Gastroesophageal sphincter (tissue), 3 donors: Measurements from ENCODE around the gene NLGN1.

Experiments
- CTCF ChIP-seq, 4 experiments: fragments of 200-600 bp in 2 of 4; fragments of 450-650 bp in 2 of 4; sonication (generic) in 1 of 4; IDR thresholded peaks; one replicate each; pipeline ENCODE4 v1.5.1; 2017 to 2019; ENCODE audit warnings: antibody characterized with exemption in 4 of 4, mild to moderate bottlenecking in 2 of 4, moderate library complexity in 2 of 4
- POLR2A ChIP-seq, 2 donors: fragments of 450-650 bp; IDR thresholded peaks; one replicate each; pipeline ENCODE4 v1.6.1; 2017; ENCODE audit warnings: antibody characterized with exemption in 2 of 2, mild to moderate bottlenecking in 2 of 2, moderate library complexity in 1 of 2
- POLR2AphosphoS5 ChIP-seq: sonication (generic); formaldehyde crosslinking; IDR thresholded peaks from one replicate; pipeline ENCODE4 v1.6.1; 2017; ENCODE audit warnings: antibody characterized with exemption

- TF ChIP-seq CTCF (IDR thresholded peaks at IDR 0.05) (peak; percentile 54 to 66 (median 58)), POLR2A (IDR thresholded peaks at IDR 0.05) (no peak), POLR2AphosphoS5 (no peak)
Observed at GRCh38 chr3:173584093-173584837, 186.7 kb downstream of the NLGN1 start.
